SHP77 treated with DMSO at 0.1 percent for 48 hours (cell line): ENCODE measurements around the gene MPPED2.

ENCODE experiments used
- DNase-seq: peaks from one replicate; lab custom pipeline; 2025; lab: John Stamatoyannopoulos, UW

Gene MPPED2

GRCh38 chr11:30452842-30453241 lies 133.3 kb downstream of the MPPED2 start:
- no peak for DNase-seq

GRCh38 chr11:30452114-30452513 lies 134.0 kb downstream of the MPPED2 start:
- no peak for DNase-seq

DNA sequence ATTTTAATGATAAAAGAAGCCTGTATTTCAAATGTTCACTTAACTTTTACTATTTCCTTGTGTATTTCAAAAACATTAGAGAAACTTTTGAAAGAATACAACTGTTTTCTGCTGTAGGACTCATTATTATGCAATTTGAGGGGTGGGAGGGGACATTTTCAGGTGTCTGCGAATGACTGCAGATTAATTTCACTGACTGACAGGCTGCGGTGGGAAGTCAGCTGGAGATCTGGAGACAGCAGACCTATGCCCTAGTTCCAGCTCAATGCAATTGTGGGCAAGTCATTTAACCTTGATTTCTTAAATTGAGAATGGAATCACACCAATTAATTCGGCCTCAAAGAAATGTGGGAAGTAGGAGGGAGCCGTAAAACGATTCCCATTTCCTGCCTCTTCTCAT lies 134.5 kb downstream of the MPPED2 start:
- no peak for DNase-seq

- no peak for DNase-seq
Measured at GRCh38 chr11:30451167-30451566, 135.0 kb downstream of the MPPED2 start.

- DNase-seq: no peak
Measured at GRCh38 chr11:30447058-30447640, 139.0 kb downstream of the MPPED2 start.

DNA sequence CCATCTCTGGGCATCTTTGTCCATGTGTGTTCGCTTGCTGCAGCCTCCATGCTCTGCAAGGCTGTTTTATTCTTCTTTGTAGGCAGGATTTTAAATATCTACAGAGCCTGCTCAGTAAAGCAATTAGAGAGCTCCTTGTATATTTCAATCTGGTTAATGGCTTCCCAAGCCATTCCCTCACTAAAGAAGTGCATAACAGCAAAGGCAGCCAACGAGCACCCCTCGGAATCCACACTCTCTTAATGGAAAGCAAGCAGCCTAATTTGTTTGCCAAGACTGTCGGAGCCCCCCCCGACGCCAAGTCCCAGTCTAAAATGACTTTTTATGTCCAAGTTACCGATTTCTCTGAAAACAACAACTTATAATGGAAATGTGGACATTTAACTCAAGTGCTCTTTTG lies 139.6 kb downstream of the MPPED2 start:
- DNase-seq: no peak

- no peak for DNase-seq
Measured at GRCh38 chr11:30445056-30445455, 141.1 kb downstream of the MPPED2 start.

GRCh38 chr11:30440510-30440909 lies 145.6 kb downstream of the MPPED2 start:
- no peak for DNase-seq

DNA sequence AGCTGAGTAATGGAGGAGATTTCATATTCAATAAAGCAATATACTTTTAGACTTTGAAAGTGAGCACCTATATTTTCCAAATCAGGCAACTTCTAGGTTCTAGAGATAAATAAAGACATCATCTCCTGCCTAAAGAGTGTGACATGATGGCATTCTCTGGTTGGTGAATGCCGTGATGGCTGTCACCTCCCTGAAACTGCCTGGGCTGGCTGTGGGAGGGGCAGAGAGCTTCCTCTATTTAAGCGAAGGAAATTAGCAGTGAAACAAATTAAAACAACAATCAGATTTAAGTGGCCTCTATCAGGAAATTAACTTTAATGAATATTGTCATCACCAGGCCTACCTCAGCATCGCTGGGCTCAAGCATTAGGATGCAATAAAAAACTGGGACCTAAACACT lies 149.4 kb downstream of the MPPED2 start:
- no peak for DNase-seq

GRCh38 chr11:30435488-30435887 lies 150.7 kb downstream of the MPPED2 start:
- no peak for DNase-seq

DNA sequence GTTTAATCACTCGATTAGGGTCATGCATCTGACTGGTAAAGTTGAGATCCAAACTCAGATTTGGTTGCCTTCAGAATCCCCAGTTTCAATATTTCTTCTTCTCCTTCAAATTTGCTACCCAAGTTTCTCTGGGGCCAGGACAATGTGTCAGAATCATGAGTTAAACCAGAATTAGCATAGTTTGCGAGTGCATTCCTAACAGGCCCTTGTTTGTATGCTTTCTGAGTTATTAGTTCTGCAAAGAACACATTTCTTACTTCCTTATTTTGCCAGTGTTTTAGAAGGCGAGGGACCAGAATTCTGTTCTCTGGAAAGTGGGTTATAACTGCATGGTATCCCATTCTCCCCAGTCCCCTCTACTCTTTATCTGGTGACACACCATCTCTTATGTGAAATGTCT lies 151.3 kb downstream of the MPPED2 start:
- DNase-seq: no peak

- no peak for DNase-seq
Measured at GRCh38 chr11:30433831-30434230, 152.3 kb downstream of the MPPED2 start.

GRCh38 chr11:30432716-30433115 lies 153.4 kb downstream of the MPPED2 start:
- no peak for DNase-seq

DNA sequence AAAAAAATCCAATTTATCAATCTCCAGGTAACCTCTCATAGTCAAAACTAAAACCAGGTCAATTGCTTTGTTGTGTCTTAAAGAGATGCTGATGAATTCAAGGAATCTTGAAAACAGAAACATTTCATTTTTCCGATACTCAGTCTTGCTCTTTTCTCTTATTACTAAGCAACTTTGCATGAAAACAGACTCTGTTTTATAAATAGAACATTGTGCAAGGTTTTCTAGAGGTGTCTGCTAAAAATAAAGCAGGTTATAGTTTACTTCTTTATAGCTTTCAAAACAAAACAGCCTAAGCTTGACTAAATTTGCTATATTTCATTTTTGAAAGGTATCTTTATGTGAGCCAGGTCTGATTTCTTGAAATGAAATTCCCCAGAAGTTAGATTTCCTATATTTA lies 154.0 kb downstream of the MPPED2 start:
- no peak for DNase-seq

DNA sequence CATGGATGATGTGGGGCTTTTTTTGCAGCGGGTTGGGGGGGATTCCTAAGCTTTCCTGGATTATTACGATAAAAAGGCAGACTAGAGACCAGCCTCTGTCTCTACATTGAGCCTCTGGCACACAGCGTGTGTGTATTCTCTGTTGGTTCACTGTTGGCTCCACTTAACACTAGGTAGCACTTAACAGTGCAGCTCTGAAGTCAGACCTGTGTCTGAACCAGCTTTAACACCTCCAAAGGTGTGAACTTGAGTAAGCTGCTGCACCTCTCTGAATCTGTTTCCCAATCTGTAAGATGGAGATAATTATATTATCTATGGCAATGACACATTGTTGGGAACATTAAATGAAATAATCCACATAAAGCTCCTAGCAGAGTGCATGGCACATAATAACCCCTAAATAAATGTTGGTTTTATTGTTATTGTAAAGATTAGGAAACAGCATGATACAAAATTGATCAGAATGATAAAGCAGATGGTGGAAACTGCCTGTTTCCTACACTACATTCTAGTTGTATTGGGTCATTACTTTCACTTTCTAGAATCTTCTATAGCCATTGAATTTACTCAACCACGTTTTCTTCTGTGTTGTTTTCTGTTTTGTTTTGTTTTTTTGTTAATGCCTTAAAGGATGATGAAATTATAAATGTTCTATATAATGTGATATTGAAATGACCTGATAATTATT lies 154.9 kb downstream of the MPPED2 start:
- no peak for DNase-seq

DNA sequence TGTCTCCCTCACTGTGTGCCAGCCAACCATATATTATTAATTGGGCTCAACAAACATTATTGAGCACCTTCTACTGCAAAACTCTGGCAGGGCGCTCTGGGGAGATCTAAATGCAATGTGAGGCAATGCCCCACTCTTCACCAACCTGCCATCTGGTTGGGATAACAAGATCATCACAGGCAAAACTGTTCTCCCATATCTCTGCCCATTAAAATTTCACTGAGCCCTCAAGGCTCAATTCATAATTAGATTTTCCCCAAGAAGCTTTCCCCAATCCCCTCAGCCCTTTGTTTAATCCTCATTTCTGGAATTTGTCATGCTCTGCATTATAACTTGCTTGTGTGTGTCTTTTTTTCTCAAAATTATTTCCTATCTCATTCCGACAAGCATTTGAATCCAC lies 156.6 kb downstream of the MPPED2 start:
- no peak for DNase-seq

DNA sequence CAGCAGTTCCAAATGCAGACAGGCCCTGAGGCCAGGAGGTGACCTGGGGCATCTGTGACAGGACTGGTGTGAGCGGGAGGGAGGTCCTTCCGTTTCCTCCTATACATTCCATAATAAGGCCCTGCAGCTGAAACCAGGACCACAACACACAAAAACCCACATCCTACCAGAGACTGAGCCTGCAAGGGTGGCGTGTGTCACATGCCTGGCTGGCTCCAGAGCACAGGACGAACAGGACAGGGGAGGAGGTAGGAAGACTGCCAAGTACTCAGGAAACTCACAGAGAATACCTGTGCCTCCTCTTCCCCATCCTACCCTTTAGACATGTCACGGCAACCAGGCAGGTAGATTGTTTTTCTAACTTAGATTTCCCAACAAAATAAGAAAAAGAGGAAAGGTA lies 159.4 kb downstream of the MPPED2 start:
- DNase-seq: no peak

DNA sequence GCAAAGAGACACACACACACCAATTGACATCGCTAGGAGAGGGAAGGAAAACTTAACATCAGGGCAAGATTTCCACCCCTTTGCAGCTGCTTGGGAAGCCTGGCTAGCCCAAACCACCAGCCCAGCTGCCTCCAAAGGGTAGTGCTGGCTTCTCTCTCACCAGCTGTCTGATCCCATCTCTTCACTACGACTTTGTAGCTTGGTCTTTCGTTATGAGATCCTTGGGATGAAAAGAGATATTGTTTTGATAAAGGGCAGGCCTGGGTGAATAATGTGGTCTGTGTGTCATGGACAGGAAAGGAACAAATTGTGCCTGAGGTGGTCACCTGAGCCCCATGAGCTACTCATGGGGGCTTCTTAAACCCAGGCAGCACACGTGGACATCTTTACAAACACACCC lies 161.3 kb downstream of the MPPED2 start:
- no peak for DNase-seq

- no peak for DNase-seq
Measured at GRCh38 chr11:30424321-30424720, 161.8 kb downstream of the MPPED2 start.

GRCh38 chr11:30423886-30424285 lies 162.3 kb downstream of the MPPED2 start:
- no peak for DNase-seq

- no peak for DNase-seq
Measured at GRCh38 chr11:30423279-30423648, 162.9 kb downstream of the MPPED2 start.

DNA sequence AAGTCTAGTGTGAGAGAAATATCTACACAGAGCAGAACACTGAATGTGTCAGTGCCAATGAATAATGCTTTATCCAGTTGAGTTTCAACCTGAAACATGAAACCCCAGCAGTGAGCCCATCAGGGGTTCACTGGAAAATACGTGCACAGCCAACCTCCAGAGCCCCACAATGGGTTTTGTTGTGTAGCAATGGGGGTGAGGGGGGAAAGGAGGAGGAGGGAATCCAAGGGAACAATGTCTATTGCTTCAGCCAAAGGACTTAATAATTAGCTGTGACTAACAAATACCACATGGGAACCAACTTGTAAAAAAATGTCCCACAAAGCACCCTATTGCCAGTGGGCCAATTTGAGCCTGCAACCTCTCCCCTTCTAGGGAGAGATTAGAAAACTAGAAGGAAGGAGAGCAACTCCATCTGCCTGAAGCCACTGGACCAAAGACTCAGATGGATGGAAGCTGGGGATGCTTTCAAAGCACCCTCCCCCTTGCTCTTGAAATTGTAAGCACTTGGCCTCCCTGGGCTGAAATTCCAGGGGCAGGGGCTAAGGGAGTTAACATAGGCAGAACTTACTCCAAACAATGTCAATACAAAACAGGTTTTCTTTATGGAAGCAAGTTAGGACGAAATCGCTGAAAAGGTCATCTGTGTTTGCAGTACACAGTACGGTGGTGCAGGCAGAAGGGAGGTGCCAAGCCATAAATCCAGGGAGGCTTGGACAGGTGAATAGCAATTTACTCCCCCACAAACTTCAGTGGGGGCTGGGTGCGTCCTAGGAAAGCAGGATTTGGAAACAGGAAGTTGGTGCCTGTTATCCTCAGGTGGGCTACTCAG lies 163.5 kb downstream of the MPPED2 start:
- no peak for DNase-seq

- no peak for DNase-seq
Measured at GRCh38 chr11:30420233-30420787, 165.8 kb downstream of the MPPED2 start.
